ENCODE measurements around the gene MLLT10.

- TF ChIP-seq, protein P1, sequence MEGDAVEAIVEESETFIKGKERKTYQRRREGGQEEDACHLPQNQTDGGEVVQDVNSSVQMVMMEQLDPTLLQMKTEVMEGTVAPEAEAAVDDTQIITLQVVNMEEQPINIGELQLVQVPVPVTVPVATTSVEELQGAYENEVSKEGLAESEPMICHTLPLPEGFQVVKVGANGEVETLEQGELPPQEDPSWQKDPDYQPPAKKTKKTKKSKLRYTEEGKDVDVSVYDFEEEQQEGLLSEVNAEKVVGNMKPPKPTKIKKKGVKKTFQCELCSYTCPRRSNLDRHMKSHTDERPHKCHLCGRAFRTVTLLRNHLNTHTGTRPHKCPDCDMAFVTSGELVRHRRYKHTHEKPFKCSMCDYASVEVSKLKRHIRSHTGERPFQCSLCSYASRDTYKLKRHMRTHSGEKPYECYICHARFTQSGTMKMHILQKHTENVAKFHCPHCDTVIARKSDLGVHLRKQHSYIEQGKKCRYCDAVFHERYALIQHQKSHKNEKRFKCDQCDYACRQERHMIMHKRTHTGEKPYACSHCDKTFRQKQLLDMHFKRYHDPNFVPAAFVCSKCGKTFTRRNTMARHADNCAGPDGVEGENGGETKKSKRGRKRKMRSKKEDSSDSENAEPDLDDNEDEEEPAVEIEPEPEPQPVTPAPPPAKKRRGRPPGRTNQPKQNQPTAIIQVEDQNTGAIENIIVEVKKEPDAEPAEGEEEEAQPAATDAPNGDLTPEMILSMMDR (conservative IDR thresholded peaks at IDR 0.05) = no peak
- no peak for TF ChIP-seq EZH2 (IDR thresholded peaks at IDR 0.05; ENCODE audit: low read depth)
Measured at GRCh38 chr10:21776883-21777282, 242.9 kb downstream of the MLLT10 start.

Measured in PC-9 (cell line).